Lower lobe of right lung (tissue), 2 donors: ENCODE measurements around the gene GMPR2. TPM values are rescaled to one million over a fixed set of nuclear protein-coding genes. Genes with fewer than 3 reads are reported as not detected.

Source experiments
- ATAC-seq, 2 donors: fragments of 200-7000 bp; cut with Tn5 transposase; one replicate each; pipeline ENCODE4 v1.9.1; 2020 to 2022; ENCODE audit warnings: mild to moderate bottlenecking in 2 of 2, moderate library complexity in 2 of 2
- DNase-seq: peaks from one replicate; pipeline ENCODE4 v3.0.0-alpha.2; 2020
- H3K27ac ChIP-seq: fragments of 200-600 bp; one replicate; pipeline ENCODE4 v1.8.0; 2022
- H3K27me3 ChIP-seq: fragments of 200-600 bp; one replicate; pipeline ENCODE4 v1.8.0; 2022; ENCODE audit warnings: low read depth
- H3K36me3 ChIP-seq: fragments of 200-600 bp; one replicate; pipeline ENCODE4 v1.8.0; 2022; ENCODE audit warnings: mild to moderate bottlenecking
- H3K4me1 ChIP-seq: fragments of 200-600 bp; one replicate; pipeline ENCODE4 v1.8.0; 2022
- H3K4me3 ChIP-seq: fragments of 200-600 bp; one replicate; pipeline ENCODE4 v1.8.0; 2022; ENCODE audit warnings: mild to moderate bottlenecking
- H3K9me3 ChIP-seq: fragments of 200-600 bp; one replicate; pipeline ENCODE4 v1.8.0; 2022
- CTCF ChIP-seq: fragments of 200-600 bp; IDR thresholded peaks from one replicate; pipeline ENCODE4 v1.8.0; 2022; ENCODE audit warnings: antibody characterized with exemption, mild to moderate bottlenecking
- intact Hi-C: fragments of 100-400 bp; cut with DNase I; formaldehyde crosslinking; loops from one replicate; pipeline ENCODE4 v1.11.0; 2022
- total RNA-seq: library from RNA; stranded (reverse); fragmentation: NEBNext Ultra II Directional; extraction: Animal tissue kit (Norgen Biotek cat#: 25700); gene quantifications from one replicate; pipeline ENCODE4 v1.2.1, GENCODE V29; 2021
- donor health status: DM: no; HTN: yes; CAD: no; lungs with severe emphysema.

Gene GMPR2
- total RNA-seq, 1 donor from 2014 or later, result 72.3 TPM

- no peak for TF ChIP-seq CTCF
- no peaks in the 10 kb centered on the region for H3K9me3 ChIP-seq
- ATAC-seq (no peak), DNase-seq (peak; percentile 39)
- H3K27me3 ChIP-seq, result no peaks in the 10 kb centered on the region
- H3K27ac ChIP-seq, result no peak overlapping the region
- intact Hi-C loops, result no loop called here
- peaks cover 12% of the 10 kb centered on the region for H3K4me1 ChIP-seq
- H3K4me3 ChIP-seq, result no peak overlapping the region
- peaks cover 25% of the 10 kb centered on the region for H3K36me3 ChIP-seq
Measured at GRCh38 chr14:24261256-24261968, 28.7 kb downstream of the GMPR2 start.

- intact Hi-C loops, result no loop called here
- no peak for TF ChIP-seq CTCF
- no peak overlapping the region for H3K4me3 ChIP-seq
Measured at GRCh38 chr14:24261969-24262327, 29.2 kb downstream of the GMPR2 start.

GRCh38 chr14:24262821-24263733 is 30.3 kb downstream of the GMPR2 start, which contains the start of gene TGM1:
TSS of gene TGM1 (minus strand) at chr14:24263177. CDS start at chr14:24262352, 825 bp downstream.
- no peak for ATAC-seq
- H3K36me3 ChIP-seq, result peaks cover 42% of the 10 kb centered on the region
- H3K27me3 ChIP-seq, result no peaks in the 10 kb centered on the region
- H3K4me3 ChIP-seq, result no peak within 1 kb of the TSS
- H3K9me3 ChIP-seq, result no peaks in the 10 kb centered on the region
- peak; percentile 41 for DNase-seq
- intact Hi-C loops, result no loop called here
- no peak for TF ChIP-seq CTCF
- peaks cover 12% of the 10 kb centered on the region for H3K4me1 ChIP-seq
- no peak within 1 kb of the TSS for H3K27ac ChIP-seq

More at GRCh38 chr14:24261969-24262327, 29.2 kb downstream of the GMPR2 start:
- ATAC-seq (no peak), DNase-seq (peak; percentile 27)
- Histone ChIP-seq H3K27me3 (no peaks in the 10 kb centered on the region), H3K4me1 (peaks cover 12% of the 10 kb centered on the region), H3K27ac (no peak overlapping the region), H3K9me3 (no peaks in the 10 kb centered on the region), H3K36me3 (peaks cover 31% of the 10 kb centered on the region)

GRCh38 chr14:24263848-24264247 is 31.1 kb downstream of the GMPR2 start:
- H3K9me3 ChIP-seq, result no peaks in the 10 kb centered on the region
- no peak for TF ChIP-seq CTCF
- peaks cover 50% of the 10 kb centered on the region for H3K36me3 ChIP-seq
- H3K4me1 ChIP-seq, result peaks cover 9% of the 10 kb centered on the region
- ATAC-seq (no peak), DNase-seq (no peak)
- intact Hi-C loops, result no loop called here
- no peak overlapping the region for H3K27ac ChIP-seq
- H3K4me3 ChIP-seq, result no peak overlapping the region
- H3K27me3 ChIP-seq, result no peaks in the 10 kb centered on the region

- H3K36me3 ChIP-seq, result peaks cover 54% of the 10 kb centered on the region
- peaks cover 5% of the 10 kb centered on the region for H3K4me1 ChIP-seq
- H3K27me3 ChIP-seq, result no peaks in the 10 kb centered on the region
- no peak overlapping the region for H3K4me3 ChIP-seq
- DNase-seq, result no peak
- ATAC-seq, result no peak
- no peak overlapping the region for H3K27ac ChIP-seq
- no peak for TF ChIP-seq CTCF
- intact Hi-C loops, result no loop called here
- no peaks in the 10 kb centered on the region for H3K9me3 ChIP-seq
Measured at GRCh38 chr14:24264298-24264697, 31.6 kb downstream of the GMPR2 start.
